Measurements from ENCODE around the gene KRT85. TPM values are rescaled to one million over a fixed set of nuclear protein-coding genes. Genes with fewer than 3 reads are reported as not detected.

Gene KRT85
- total and polyA plus RNA-seq, 2 of the 13 experiments (the other 11 are each of a cell fraction or from before 2014, with no cell fraction given): not detected

DNA sequence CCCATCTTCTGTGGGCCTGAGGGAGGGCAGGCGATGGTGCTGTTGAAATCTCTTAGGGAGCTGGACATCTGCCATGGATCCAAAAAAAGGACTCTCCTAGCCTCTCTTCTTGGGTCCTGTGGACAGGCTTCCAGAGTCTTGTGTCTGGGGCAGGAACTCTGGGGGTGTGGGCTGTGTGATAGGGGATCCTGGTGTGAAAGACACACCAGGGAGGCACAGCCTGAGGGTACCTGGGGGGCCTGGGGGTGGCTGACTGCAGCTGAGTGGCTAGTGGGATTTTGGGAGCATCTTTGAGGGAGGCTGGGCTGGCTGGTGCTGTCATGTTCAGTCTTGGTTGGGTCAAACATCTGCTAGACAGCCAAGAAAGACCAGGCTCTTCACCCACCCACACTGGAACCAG, 44.3 kb downstream of the KRT85 start:
- POLR2A ChIA-PET: no interaction called here
- H3K4me2 ChIP-seq (ENCODE audit: low read depth, low read length): no peak overlapping the region
- H3K79me2 ChIP-seq (ENCODE audit: insufficient read depth, low read length): no peaks in the 10 kb centered on the region
- CTCF ChIA-PET (ENCODE audit: low intra/inter-chr PET ratio, low total read pairs): no interaction called here
- no peak overlapping the region for H2AFZ ChIP-seq (ENCODE audit: low read length)
- in situ Hi-C loops (cut with HindIII; ENCODE audit: extremely low pct_ligation_motif_present, low pct_unique_long_range_greater_than_20kb) (no loop called here), intact Hi-C loops (cut with micrococcal nuclease; ENCODE audit: unreplicated experiment) (no loop called here)
- 0% methylated on average over 1 of the region's 1 CpG for WGBS (ENCODE audit: low lambda C conversion rate)
- H3K9ac ChIP-seq (ENCODE audit: insufficient read depth, low read depth, low read length): no peak overlapping the region
- no peak overlapping the region for H3K4me3 ChIP-seq (replicated peaks in 1 of 3; ENCODE audit: insufficient read depth in 1 of 3, low read depth in 2 of 3, low read length in 3 of 3)
- no peaks in the 10 kb centered on the region for H3K4me1 ChIP-seq (ENCODE audit: insufficient read depth, low read length)
- no peak for TF ChIP-seq ZNF317 (CRISPR knock-in tag; IDR thresholded peaks at IDR 0.05)
- no peak for TF ChIP-seq MBNL3 (CRISPR knock-in tag; conservative IDR thresholded peaks at IDR 0.05)
- TF ChIP-seq EP300 (IDR thresholded peaks at IDR 0.05; ENCODE audit: low read depth in 2 of 2, low read length in 2 of 2): no peak
- TF ChIP-seq EP300 (CRISPR knock-in tag; IDR thresholded peaks at IDR 0.05; ENCODE audit: borderline replicate concordance): no peak
- H3K27ac ChIP-seq (ENCODE audit: extremely low read length, insufficient read depth, low read length): no peak overlapping the region
- no peaks in the 10 kb centered on the region for H3K36me3 ChIP-seq (replicated peaks in 1 of 2; ENCODE audit: control insufficient read depth in 1 of 2, insufficient read depth in 2 of 2, low read length in 2 of 2)
- ATAC-seq (no peak), FAIRE-seq (no peak), DNase-seq (ENCODE audit: low spot score) (no peak)
- H3K9me3 ChIP-seq (ENCODE audit: low read length): no peaks in the 10 kb centered on the region
- H3K27me3 ChIP-seq (ENCODE audit: control insufficient read depth in 1 of 2, insufficient read depth in 2 of 2, low read length in 2 of 2): peaks cover 10 to 48% of the 10 kb centered on the region in 2 experiments; a peak in 4 of 5 replicates
- H4K20me1 ChIP-seq (ENCODE audit: insufficient read depth, low read length): no peaks in the 10 kb centered on the region
- BruUV-seq (replicated peaks): no TSS peak

DNA sequence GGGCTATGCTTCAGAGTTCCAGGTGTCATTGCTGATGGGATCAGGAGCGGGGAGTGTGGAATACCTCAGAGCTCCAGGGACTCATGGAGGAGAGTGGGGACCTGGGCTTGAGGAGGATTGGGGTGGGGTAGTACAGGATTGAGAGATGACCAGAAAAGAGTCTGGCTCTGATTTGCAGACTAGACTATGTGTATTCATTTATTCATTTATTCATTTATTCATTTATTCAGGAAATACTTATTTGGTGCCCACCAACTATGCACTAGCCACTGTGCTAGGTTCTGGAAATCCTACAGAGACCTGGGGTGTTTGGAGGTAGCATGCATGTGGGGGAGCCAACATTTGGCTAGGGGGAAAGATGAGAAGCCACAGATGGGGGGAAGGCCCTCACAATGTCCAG, 45.2 kb downstream of the KRT85 start:
- BruUV-seq (replicated peaks): no TSS peak
- POLR2A ChIA-PET: no interaction called here
- FAIRE-seq: no peak

More for the DNA sequence above, 45.2 kb downstream of the KRT85 start:
- no peak overlapping the region for H2AFZ ChIP-seq (ENCODE audit: low read length)
- no peaks in the 10 kb centered on the region for H3K36me3 ChIP-seq (replicated peaks in 1 of 2; ENCODE audit: control insufficient read depth in 1 of 2, insufficient read depth in 2 of 2, low read length in 2 of 2)
- H3K4me3 ChIP-seq (replicated peaks in 1 of 3; ENCODE audit: insufficient read depth in 1 of 3, low read depth in 2 of 3, low read length in 3 of 3): no peak overlapping the region
- TF ChIP-seq JARID2 (CRISPR knock-in tag; IDR thresholded peaks at IDR 0.05; ENCODE audit: insufficient replicate concordance): no peak
- TF ChIP-seq BRCA1 (CRISPR knock-in tag; IDR thresholded peaks at IDR 0.05): no peak
- no peak for TF ChIP-seq ZNF460 (CRISPR knock-in tag; IDR thresholded peaks at IDR 0.05; ENCODE audit: borderline replicate concordance)
- TF ChIP-seq, protein P1, sequence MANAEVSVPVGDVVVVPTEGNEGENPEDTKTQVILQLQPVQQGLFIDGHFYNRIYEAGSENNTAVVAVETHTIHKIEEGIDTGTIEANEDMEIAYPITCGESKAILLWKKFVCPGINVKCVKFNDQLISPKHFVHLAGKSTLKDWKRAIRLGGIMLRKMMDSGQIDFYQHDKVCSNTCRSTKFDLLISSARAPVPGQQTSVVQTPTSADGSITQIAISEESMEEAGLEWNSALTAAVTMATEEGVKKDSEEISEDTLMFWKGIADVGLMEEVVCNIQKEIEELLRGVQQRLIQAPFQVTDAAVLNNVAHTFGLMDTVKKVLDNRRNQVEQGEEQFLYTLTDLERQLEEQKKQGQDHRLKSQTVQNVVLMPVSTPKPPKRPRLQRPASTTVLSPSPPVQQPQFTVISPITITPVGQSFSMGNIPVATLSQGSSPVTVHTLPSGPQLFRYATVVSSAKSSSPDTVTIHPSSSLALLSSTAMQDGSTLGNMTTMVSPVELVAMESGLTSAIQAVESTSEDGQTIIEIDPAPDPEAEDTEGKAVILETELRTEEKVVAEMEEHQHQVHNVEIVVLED (CRISPR knock-in tag; IDR thresholded peaks at IDR 0.05; ENCODE audit: borderline replicate concordance): no peak
- TF ChIP-seq CREM (IDR thresholded peaks at IDR 0.05): no peak
- no peak for TF ChIP-seq CREM (CRISPR knock-in tag; IDR thresholded peaks at IDR 0.05)
- no peak for TF ChIP-seq KDM6A (CRISPR knock-in tag; IDR thresholded peaks at IDR 0.05; ENCODE audit: low read depth)
- TF ChIP-seq ZNF430 (CRISPR knock-in tag; IDR thresholded peaks at IDR 0.05): no peak
- TF ChIP-seq ZNF230 (CRISPR knock-in tag; IDR thresholded peaks at IDR 0.05): no peak
- no peak for TF ChIP-seq ZFP82 (CRISPR knock-in tag; IDR thresholded peaks at IDR 0.05; ENCODE audit: borderline replicate concordance)
- H4K20me1 ChIP-seq (ENCODE audit: insufficient read depth, low read length): no peaks in the 10 kb centered on the region
- H3K4me2 ChIP-seq (ENCODE audit: low read depth, low read length): no peak overlapping the region
- no peaks in the 10 kb centered on the region for H3K9me3 ChIP-seq (ENCODE audit: low read length)
- no peak for DNase-seq (ENCODE audit: low spot score)
- intact Hi-C loops (cut with micrococcal nuclease; ENCODE audit: unreplicated experiment) (no loop called here), in situ Hi-C loops (cut with HindIII; ENCODE audit: extremely low pct_ligation_motif_present, low pct_unique_long_range_greater_than_20kb) (no loop called here)
- CTCF ChIA-PET (ENCODE audit: low intra/inter-chr PET ratio, low total read pairs): no interaction called here
- no peak overlapping the region for H3K27ac ChIP-seq (ENCODE audit: extremely low read length, insufficient read depth, low read length)
- 60% methylated on average over 1 of the region's 1 CpG for WGBS (ENCODE audit: low lambda C conversion rate)
- H3K79me2 ChIP-seq (ENCODE audit: insufficient read depth, low read length): no peaks in the 10 kb centered on the region
- H3K4me1 ChIP-seq (ENCODE audit: insufficient read depth, low read length): no peaks in the 10 kb centered on the region
- no peak overlapping the region for H3K9ac ChIP-seq (ENCODE audit: insufficient read depth, low read depth, low read length)
- peaks cover 12 to 52% of the 10 kb centered on the region in 2 experiments; a peak in 4 of 5 replicates for H3K27me3 ChIP-seq (ENCODE audit: control insufficient read depth in 1 of 2, insufficient read depth in 2 of 2, low read length in 2 of 2)
- ATAC-seq: no peak
